HepG2 (cell line): Measurements from ENCODE around the gene DDX10. TPM values are rescaled to one million over a fixed set of nuclear protein-coding genes. Genes with fewer than 3 reads are reported as not detected.

Experiments
- ATAC-seq: fragments of 200-7000 bp; cut with Tn5 transposase; 3 replicates; pipeline ENCODE4 v1.9.1; 2020; ENCODE audit warnings: mild to moderate bottlenecking, moderate library complexity
- BruUV-seq: library from RNA; stranded (reverse); fragments of 400-500 nt; replicated peaks from 2 replicates; lab custom pipeline; 2021; lab: Mats Ljungman, UMichigan
- CTCF ChIA-PET: fragments of 300-600 bp; formaldehyde crosslinking; extraction: SDS; loops from one replicate; lab custom pipeline; 2021; ENCODE audit warnings: low total read pairs, inconsistent platforms, low intra/inter-chr PET ratio; lab: Yijun Ruan, JAX
- POLR2A ChIA-PET: fragments of 350-600 bp; sonication (Branson Sonifier 250); formaldehyde crosslinking; loops from one replicate; lab custom pipeline; 2020; ENCODE audit warnings: antibody characterized with exemption, inconsistent platforms; lab: Yijun Ruan, JAX
- DNase-seq: peaks from one replicate; pipeline ENCODE4 v3.0.0-alpha.2; 2015; ENCODE audit warnings: low spot score
- FAIRE-seq: peaks from 3 replicates; lab custom pipeline; 2011; peaks lifted over from hg19 to GRCh38; lab: Jason Lieb, UNC
- H2AFZ ChIP-seq: one replicate; pipeline ENCODE4 v1.6.1; 2011; ENCODE audit warnings: low read length, inconsistent platforms
- H3K27ac ChIP-seq: fragments of 300-600 bp; 3 replicates; pipeline ENCODE4 v1.8.0; 2011; ENCODE audit warnings: mixed run types, mild to moderate bottlenecking, mixed read lengths, low read length, inconsistent platforms; ENCODE audit not compliant: insufficient read depth; ENCODE audit errors: extremely low read length
- H3K27me3 ChIP-seq, 2 experiments: fragments of 200-600 bp in 1 of 2; 2 replicates in 1 of 2; 3 replicates in 1 of 2; pipeline versions ENCODE4 v1.6.0 to v1.8.0; 2011; ENCODE audit warnings: low read length in 2 of 2, mild to moderate bottlenecking in 2 of 2, moderate library complexity in 2 of 2, inconsistent platforms in 1 of 2; ENCODE audit not compliant: insufficient read depth in 2 of 2, control insufficient read depth in 1 of 2
- H3K36me3 ChIP-seq, 2 experiments: fragments of 200-600 bp in 1 of 2; replicated peaks in 1 of 2; 2 replicates in 1 of 2; 3 replicates in 1 of 2; pipeline versions ENCODE4 v1.5.1 to v1.8.0; 2011; ENCODE audit warnings: low read length in 2 of 2, inconsistent platforms in 1 of 2; ENCODE audit not compliant: insufficient read depth in 2 of 2, control insufficient read depth in 1 of 2
- H3K4me1 ChIP-seq: 2 replicates; pipeline ENCODE4 v1.5.1; 2012; ENCODE audit warnings: low read length, inconsistent platforms; ENCODE audit not compliant: insufficient read depth
- H3K4me2 ChIP-seq: 2 replicates; pipeline ENCODE4 v1.6.0; 2011; ENCODE audit warnings: low read depth, low read length, inconsistent platforms
- H3K4me3 ChIP-seq, 3 experiments: fragments of 200-600 bp in 1 of 3; sonication (generic), shearing (Covaris generic) in 1 of 3; replicated peaks in 1 of 3; 2 replicates each; pipeline ENCODE4 v1.5.1; 2011 to 2016; ENCODE audit warnings: low read length in 3 of 3, inconsistent platforms in 2 of 3, low read depth in 2 of 3, mild to moderate bottlenecking in 2 of 3, control low read depth in 1 of 3, mixed read lengths in 1 of 3; ENCODE audit not compliant: insufficient read depth in 1 of 3
- H3K79me2 ChIP-seq: one replicate; pipeline ENCODE4 v1.6.1; 2011; ENCODE audit warnings: low read length, inconsistent platforms; ENCODE audit not compliant: insufficient read depth
- H3K9ac ChIP-seq: 2 replicates; pipeline ENCODE4 v1.6.0; 2011; ENCODE audit warnings: mild to moderate bottlenecking, low read depth, low read length, inconsistent platforms; ENCODE audit not compliant: insufficient read depth
- H3K9me3 ChIP-seq: 2 replicates; pipeline ENCODE4 v1.5.1; 2012; ENCODE audit warnings: mild to moderate bottlenecking, low read length
- H4K20me1 ChIP-seq: 2 replicates; pipeline ENCODE4 v1.6.0; 2011; ENCODE audit warnings: inconsistent platforms, mild to moderate bottlenecking, low read length, moderate library complexity; ENCODE audit not compliant: insufficient read depth
- CEBPB ChIP-seq: IDR thresholded peaks from 2 replicates; pipeline ENCODE4 v1.6.1; 2011; ENCODE audit warnings: low read depth, low read length, improper control_type of control experiment, borderline replicate concordance
- MAFF ChIP-seq: IDR thresholded peaks from 2 replicates; pipeline ENCODE4 v1.6.1; 2011; ENCODE audit warnings: low read depth, low read length, improper control_type of control experiment
- MAFK ChIP-seq, 2 experiments: IDR thresholded peaks in 1 of 2; conservative IDR thresholded peaks in 1 of 2; 2 replicates each; pipeline ENCODE4 v1.6.1; 2011; ENCODE audit warnings: improper control_type of control experiment in 2 of 2, low read length in 2 of 2
- NR1H2 ChIP-seq: sonication (generic); formaldehyde crosslinking; IDR thresholded peaks from 2 replicates; pipeline ENCODE4 v1.8.1; 2022; ENCODE audit warnings: low read depth, missing genetic modification reagents, borderline replicate concordance
- ZNF75D ChIP-seq: sonication (generic); formaldehyde crosslinking; IDR thresholded peaks from 2 replicates; pipeline ENCODE4 v1.8.1; 2023; ENCODE audit warnings: missing genetic modification reagents, mild to moderate bottlenecking, borderline replicate concordance
- WGBS: methylation state at CpG from one replicate; pipeline ENCODE4 v1.1.6; 2017; ENCODE audit warnings: low lambda C conversion rate; 5-methylcytosine and 5-hydroxymethylcytosine counted together
- in situ Hi-C: cut with HindIII; loops from 2 replicates; pipeline ENCODE4 v1.10.0; 2017; ENCODE audit warnings: low pct_unique_long_range_greater_than_20kb; ENCODE audit not compliant: extremely low pct_ligation_motif_present
- intact Hi-C: fragments of 100-400 bp; cut with micrococcal nuclease; formaldehyde crosslinking; loops from one replicate; pipeline ENCODE4 v1.10.0; 2022; ENCODE audit not compliant: unreplicated experiment
- polyA plus RNA-seq, 8 experiments: library from polyadenylated mRNA; depleted of rRNA in 3 of 8; stranded (reverse) in 7 of 8; unstranded in 1 of 8; fragments of >200 nt; fragmentation: Illumina TruSeq in 4 of 8; extraction: Trizol in 4 of 8; gene quantifications; 2 replicates each; pipeline versions ENCODE4 v1.2.1 to v1.2.3, GENCODE V29; 2011 to 2016; ENCODE audit warnings: low read depth in 4 of 8, missing spikeins in 1 of 8, mixed read lengths in 1 of 8; ENCODE audit not compliant: insufficient read depth in 1 of 8
- total RNA-seq, 5 experiments: library from RNA; depleted of rRNA; stranded (reverse); fragments of >200 nt; fragmentation: Illumina TruSeq; extraction: Trizol; gene quantifications; 2 replicates each; pipeline ENCODE4 v1.2.3, GENCODE V29; 2016; ENCODE audit warnings: low read depth in 1 of 5
- TF ChIP-seq, protein P1 (sequence below): sonication (generic); formaldehyde crosslinking; IDR thresholded peaks from 2 replicates; pipeline ENCODE4 v1.8.1; 2023; ENCODE audit warnings: mild to moderate bottlenecking, inconsistent platforms, moderate library complexity, missing genetic modification reagents, borderline replicate concordance

Gene DDX10
- total and polyA plus RNA-seq, 2 of the 13 experiments (the other 11 are each of a cell fraction or from before 2014, with no cell fraction given), result 17.0 to 32.0 TPM

DNA sequence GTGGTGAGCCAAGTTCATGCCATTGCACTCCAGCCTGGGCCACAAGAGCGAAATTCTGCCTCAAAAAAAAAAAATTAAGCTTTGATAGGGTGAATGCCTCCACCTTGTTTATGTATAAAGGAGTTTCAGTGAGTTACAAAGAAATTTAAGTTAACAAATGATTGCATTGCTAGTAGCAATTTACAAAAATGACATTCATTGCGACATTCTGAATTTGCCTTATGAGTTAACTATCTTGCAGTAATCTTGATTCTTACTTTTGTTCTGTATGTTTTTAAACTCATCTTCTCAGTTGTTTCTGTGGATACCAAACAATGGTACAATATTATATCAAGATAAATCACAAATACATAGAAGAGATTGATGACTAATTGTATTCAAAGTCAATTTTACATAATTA lies 207.0 kb downstream of the DDX10 start:
- in situ Hi-C loops (loop anchor here (5.0 kb wide), 1 partner anchor 175 kb away; no protein-coding TSS in a partner anchor), intact Hi-C loops (loop anchor here (1.0 kb wide), 1 partner anchor 174 kb away; no protein-coding TSS in a partner anchor)
- 96% methylated on average over 2 of the region's 2 CpGs for WGBS
- TF ChIP-seq, protein P1, sequence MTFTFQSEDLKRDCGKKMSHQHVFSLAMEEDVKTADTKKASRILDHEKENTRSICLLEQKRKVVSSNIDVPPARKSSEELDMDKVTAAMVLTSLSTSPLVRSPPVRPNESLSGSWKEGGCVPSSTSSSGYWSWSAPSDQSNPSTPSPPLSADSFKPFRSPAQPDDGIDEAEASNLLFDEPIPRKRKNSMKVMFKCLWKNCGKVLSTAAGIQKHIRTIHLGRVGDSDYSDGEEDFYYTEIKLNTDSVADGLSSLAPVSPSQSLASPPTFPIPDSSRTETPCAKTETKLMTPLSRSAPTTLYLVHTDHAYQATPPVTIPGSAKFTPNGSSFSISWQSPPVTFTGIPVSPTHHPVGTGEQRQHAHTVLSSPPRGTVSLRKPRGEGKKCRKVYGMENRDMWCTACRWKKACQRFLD (CRISPR knock-in tag), result no peak
- TF ChIP-seq CEBPB, result peak; percentile 41; the same call in 1 of the 2 replicates
- TF ChIP-seq, all 625 proteins: peak for 1
- H3K36me3 ChIP-seq, result no peaks in the 10 kb centered on the region
- no peak overlapping the region for H3K4me3 ChIP-seq
- no peak overlapping the region for H3K27ac ChIP-seq
- no peak overlapping the region for H3K4me2 ChIP-seq
- H3K79me2 ChIP-seq, result no peaks in the 10 kb centered on the region
- no peaks in the 10 kb centered on the region for H3K27me3 ChIP-seq
- H3K4me1 ChIP-seq, result peaks cover 11% of the 10 kb centered on the region
- FAIRE-seq, result no peak
- H3K9ac ChIP-seq, result no peak overlapping the region
- BruUV-seq, result no TSS peak
- no peaks in the 10 kb centered on the region for H3K9me3 ChIP-seq
- DNase-seq, result no peak
- no peak for ATAC-seq
- POLR2A ChIA-PET, result no interaction called here
- H2AFZ ChIP-seq, result no peak overlapping the region
- no peaks in the 10 kb centered on the region for H4K20me1 ChIP-seq
- CTCF ChIA-PET, result interaction anchor here (1.4 kb wide), 1 partner anchor 174 kb away, joined by 10 read pairs; no protein-coding TSS in a partner anchor

DNA sequence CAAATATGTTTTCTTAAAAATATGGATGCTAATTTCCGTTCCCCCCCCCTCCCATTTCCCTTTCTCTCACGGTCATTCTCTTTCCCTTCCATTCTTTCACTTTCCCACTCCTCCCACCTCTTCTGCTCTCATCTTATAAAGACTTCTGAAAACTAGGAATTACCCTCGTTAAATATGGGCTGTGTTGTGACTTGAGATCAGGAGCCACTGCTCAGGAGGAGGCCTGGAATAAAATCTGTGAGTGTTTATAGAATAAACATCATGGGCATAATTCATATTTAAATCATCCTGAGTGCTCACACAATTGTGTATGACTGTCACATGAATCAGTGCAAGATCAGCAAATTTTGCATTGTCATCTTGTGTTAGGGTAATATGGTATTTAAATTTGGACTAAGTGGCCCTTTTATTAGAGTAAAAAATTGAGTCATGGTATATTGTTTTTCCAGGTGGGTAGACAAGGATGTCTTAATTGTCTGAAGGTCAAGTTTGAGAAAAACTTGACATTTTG lies 208.0 kb downstream of the DDX10 start:
- Histone ChIP-seq H3K4me2 (no peak overlapping the region), H3K4me1 (peaks cover 11% of the 10 kb centered on the region), H3K9ac (no peak overlapping the region), H3K27ac (no peak overlapping the region), H4K20me1 (no peaks in the 10 kb centered on the region), H3K4me3 (no peak overlapping the region), H2AFZ (no peak overlapping the region), H3K79me2 (no peaks in the 10 kb centered on the region), H3K9me3 (no peaks in the 10 kb centered on the region), H3K27me3 (no peaks in the 10 kb centered on the region), H3K36me3 (no peaks in the 10 kb centered on the region)
- TF ChIP-seq ZNF75D (no peak), MAFK (conservative IDR thresholded peaks at IDR 0.05 in 1 of 2, IDR thresholded peaks at IDR 0.05 in 1 of 2; ENCODE audit: low read length in 2 of 2) (peak; percentile 90 to 91), MAFF (peak; percentile 84), NR1H2 (no peak)
- ChIA-PET POLR2A (no interaction called here), CTCF (no interaction called here)
- no peak for DNase-seq
- no peak for ATAC-seq
- intact Hi-C loops (no loop called here), in situ Hi-C loops (loop anchor here (5.0 kb wide), 1 partner anchor 176 kb away; no protein-coding TSS in a partner anchor)
- 96% methylated on average over 3 of the region's 3 CpGs for WGBS
- no peak for FAIRE-seq
- no TSS peak for BruUV-seq
